IMR-90 (cell line): ENCODE measurements around the gene SRSF12. TPM values are rescaled to one million over a fixed set of nuclear protein-coding genes. Genes with fewer than 3 reads are reported as not detected.
"Not testable (repeated sequence)": the region's sequence is repeated elsewhere in the genome, so short reads cannot be mapped to it uniquely, and the experiment has no call there.

Experiments
- ATAC-seq: fragments of 200-7000 bp; cut with Tn5 transposase; 2 replicates; pipeline ENCODE4 v1.9.1; 2020; ENCODE audit warnings: low read depth, mild to moderate bottlenecking, moderate library complexity
- BruUV-seq: library from RNA; stranded (reverse); fragments of 400-500 nt; replicated peaks from 2 replicates; lab custom pipeline; 2021; lab: Mats Ljungman, UMichigan
- CTCF ChIA-PET: fragments of 300-600 bp; formaldehyde crosslinking; extraction: SDS; loops from one replicate; lab custom pipeline; 2021; ENCODE audit warnings: antibody characterized with exemption; lab: Yijun Ruan, JAX
- POLR2A ChIA-PET: fragments of 300-600 bp; sonication (Branson Sonifier 250); formaldehyde crosslinking; loops from one replicate; lab custom pipeline; 2022; ENCODE audit warnings: antibody characterized with exemption; ENCODE audit not compliant: unreplicated experiment; lab: Charles Lee
- DNase-seq: peaks from one replicate; pipeline ENCODE4 v3.0.0; 2013
- H2AFZ ChIP-seq: replicated peaks from 2 replicates; pipeline ENCODE3; 2013; ENCODE audit warnings: low read length, mild to moderate bottlenecking; ENCODE audit not compliant: poor library complexity
- H2AK5ac ChIP-seq: 2 replicates; pipeline ENCODE4 v1.6.1; 2013; ENCODE audit warnings: low read depth, low read length, inconsistent platforms
- H2AK9ac ChIP-seq: replicated peaks from 2 replicates; pipeline ENCODE3; 2013; ENCODE audit warnings: mild to moderate bottlenecking, low read depth, low read length, moderate library complexity; ENCODE audit not compliant: poor library complexity
- H2BK120ac ChIP-seq: 2 replicates; pipeline ENCODE4 v1.6.1; 2013; ENCODE audit warnings: low read depth, low read length, inconsistent platforms
- H2BK15ac ChIP-seq: 3 replicates; pipeline ENCODE4 v1.6.1; 2013; ENCODE audit warnings: low read depth, low read length, inconsistent platforms
- H2BK20ac ChIP-seq: 2 replicates; pipeline ENCODE4 v1.6.1; 2013; ENCODE audit warnings: low read depth, mild to moderate bottlenecking, inconsistent platforms, low read length, moderate library complexity
- H2BK5ac ChIP-seq: 2 replicates; pipeline ENCODE4 v1.6.1; 2013; ENCODE audit warnings: mild to moderate bottlenecking, low read depth, low read length, inconsistent platforms; ENCODE audit not compliant: poor library complexity, severe bottlenecking
- H3K14ac ChIP-seq: replicated peaks from 2 replicates; pipeline ENCODE4 v1.6.1; 2013; ENCODE audit warnings: low read depth, low read length, inconsistent platforms
- H3K18ac ChIP-seq: 2 replicates; pipeline ENCODE4 v1.6.1; 2013; ENCODE audit warnings: low read depth, low read length, control low read depth
- H3K23ac ChIP-seq: 2 replicates; pipeline ENCODE4 v1.6.1; 2013; ENCODE audit warnings: low read depth, low read length, inconsistent platforms
- H3K27ac ChIP-seq: 2 replicates; pipeline ENCODE4 v1.5.1; 2013; ENCODE audit warnings: mild to moderate bottlenecking, control low read depth, low read length; ENCODE audit not compliant: insufficient read depth
- H3K27me3 ChIP-seq: 2 replicates; pipeline ENCODE4 v1.6.1; 2013; ENCODE audit warnings: low read length; ENCODE audit not compliant: control insufficient read depth, insufficient read depth
- H3K36me3 ChIP-seq: 2 replicates; pipeline ENCODE4 v1.6.1; 2013; ENCODE audit warnings: low read length, mixed read lengths; ENCODE audit not compliant: control insufficient read depth, insufficient read depth
- H3K4ac ChIP-seq: 2 replicates; pipeline ENCODE4 v1.6.1; 2013; ENCODE audit warnings: low read depth, low read length, inconsistent platforms
- H3K4me1 ChIP-seq: 2 replicates; pipeline ENCODE4 v1.6.1; 2013; ENCODE audit warnings: low read length, mixed read lengths; ENCODE audit not compliant: control insufficient read depth, insufficient read depth
- H3K4me2 ChIP-seq: 2 replicates; pipeline ENCODE4 v1.6.1; 2013; ENCODE audit warnings: low read depth, mild to moderate bottlenecking, control low read depth, low read length, moderate library complexity
- H3K4me3 ChIP-seq: 2 replicates; pipeline ENCODE4 v1.5.1; 2013; ENCODE audit warnings: low read depth, mild to moderate bottlenecking, control low read depth, low read length, moderate library complexity; ENCODE audit not compliant: insufficient read depth
- H3K56ac ChIP-seq: 2 replicates; pipeline ENCODE4 v1.6.1; 2013; ENCODE audit warnings: low read length, inconsistent platforms; ENCODE audit not compliant: insufficient read depth; ENCODE audit errors: extremely low read depth
- H3K79me1 ChIP-seq, 2 experiments: 2 replicates each; pipeline ENCODE4 v1.6.1; 2013; ENCODE audit warnings: low read length in 2 of 2, inconsistent platforms in 1 of 2, low read depth in 1 of 2
- H3K9ac ChIP-seq: 2 replicates; pipeline ENCODE4 v1.6.1; 2013; ENCODE audit warnings: low read depth, low read length, control low read depth
- H3K9me1 ChIP-seq: 2 replicates; pipeline ENCODE4 v1.6.1; 2013; ENCODE audit warnings: low read length, inconsistent platforms; ENCODE audit not compliant: insufficient read depth
- H3K9me3 ChIP-seq: 2 replicates; pipeline ENCODE4 v1.6.1; 2013; ENCODE audit warnings: low read length; ENCODE audit not compliant: control insufficient read depth, insufficient read depth
- H4K20me1 ChIP-seq: 2 replicates; pipeline ENCODE4 v1.6.1; 2013; ENCODE audit warnings: low read length, inconsistent platforms; ENCODE audit not compliant: insufficient read depth
- H4K5ac ChIP-seq: 2 replicates; pipeline ENCODE4 v1.6.1; 2013; ENCODE audit warnings: mild to moderate bottlenecking, low read depth, low read length, control low read depth
- H4K8ac ChIP-seq, 2 experiments: 2 replicates each; pipeline ENCODE4 v1.6.1; 2013; ENCODE audit warnings: low read depth in 2 of 2, low read length in 2 of 2, control low read depth in 1 of 2, inconsistent platforms in 1 of 2
- H4K91ac ChIP-seq: 2 replicates; pipeline ENCODE4 v1.6.1; 2013; ENCODE audit warnings: low read depth, low read length, inconsistent platforms; ENCODE audit not compliant: insufficient read depth
- CTCF ChIP-seq: conservative IDR thresholded peaks from 2 replicates; pipeline ENCODE4 v1.5.1; 2012; ENCODE audit warnings: mild to moderate bottlenecking, low read depth, low read length, improper control_type of control experiment
- MXI1 ChIP-seq: IDR thresholded peaks from 2 replicates; pipeline ENCODE4 v1.6.1; 2012; ENCODE audit warnings: low read depth, mild to moderate bottlenecking, low read length, moderate library complexity, borderline replicate concordance
- POLR2A ChIP-seq: IDR thresholded peaks from 2 replicates; pipeline ENCODE4 v1.6.1; 2012; ENCODE audit warnings: mild to moderate bottlenecking, low read depth, low read length
- RCOR1 ChIP-seq: IDR thresholded peaks from 2 replicates; pipeline ENCODE4 v1.6.1; 2012; ENCODE audit warnings: mild to moderate bottlenecking, low read length, improper control_type of control experiment; ENCODE audit not compliant: insufficient replicate concordance
- RFX5 ChIP-seq: IDR thresholded peaks from 2 replicates; pipeline ENCODE4 v1.8.0; 2012; ENCODE audit warnings: low read depth, mild to moderate bottlenecking, low read length, moderate library complexity
- SMC3 ChIP-seq: fragments of 150-350 bp; IDR thresholded peaks from 2 replicates; pipeline ENCODE4 v1.6.1; 2016; ENCODE audit warnings: low read depth, mild to moderate bottlenecking, antibody characterized with exemption, low read length, moderate library complexity
- WGBS, 2 experiments: methylation state at CpG; one replicate each; pipeline versions ENCODE4 v1.1.5 to v1.1.7; 2013; ENCODE audit warnings: missing lambda C conversion rate in 2 of 2; ENCODE audit not compliant: insufficient read length in 1 of 2; ENCODE audit errors: extremely low coverage in 2 of 2; 5-methylcytosine and 5-hydroxymethylcytosine counted together
- dilution Hi-C: fragments of 300-500 bp; cut with HindIII; formaldehyde crosslinking; loops from one replicate; pipeline ENCODE4 v1.14.3; 2018; ENCODE audit warnings: low sequenced_read_pairs; ENCODE audit not compliant: unreplicated experiment
- in situ Hi-C: fragments of 300-500 bp; cut with MboI; formaldehyde crosslinking; loops from 3 replicates; pipeline ENCODE4 v1.14.3; 2019; ENCODE audit warnings: low sequenced_read_pairs, inconsistent platforms, mixed read lengths
- intact Hi-C: fragments of 100-400 bp; cut with micrococcal nuclease; formaldehyde crosslinking; loops from 2 replicates; pipeline ENCODE4 v1.10.0; 2022
- polyA plus RNA-seq, 3 experiments: library from polyadenylated mRNA; depleted of rRNA; stranded (reverse); fragments of >200 nt; gene quantifications; 2 replicates each; pipeline ENCODE4 v1.2.3, GENCODE V29; 2012; ENCODE audit warnings: low replicate concordance in 1 of 3
- total RNA-seq: library from RNA; depleted of rRNA; stranded (reverse); fragments of >200 nt; gene quantifications from 2 replicates; pipeline ENCODE4 v1.2.3, GENCODE V29; 2012

Gene SRSF12
- total and polyA plus RNA-seq, 2 of the 4 experiments (the other 2 are of a cell fraction) = 0.21 to 0.36 TPM

GRCh38 chr6:89066940-89067646 is 50.8 kb downstream of the SRSF12 start:
- Histone ChIP-seq H3K23ac (no peak overlapping the region), H3K9me3 (no peaks in the 10 kb centered on the region), H3K56ac (no peak overlapping the region), H2BK15ac (no peak overlapping the region), H4K8ac (no peak overlapping the region), H3K4me1 (no peaks in the 10 kb centered on the region), H4K20me1 (no peaks in the 10 kb centered on the region), H3K27ac (no peak overlapping the region), H3K9me1 (no peaks in the 10 kb centered on the region), H3K9ac (no peak overlapping the region), H4K91ac (no peak overlapping the region), H3K18ac (no peak overlapping the region), H2AK9ac (no peak overlapping the region), H3K14ac (no peak overlapping the region), H4K5ac (no peak overlapping the region), H2BK120ac (no peak overlapping the region), H2AFZ (no peak overlapping the region), H2AK5ac (no peak overlapping the region), H3K4me2 (no peak overlapping the region), H3K27me3 (peaks cover 5% of the 10 kb centered on the region; the same call in 1 of the 2 replicates), H3K36me3 (no peaks in the 10 kb centered on the region), H3K79me1 (no peaks in the 10 kb centered on the region), H3K4me3 (no peak overlapping the region), H2BK5ac (no peak overlapping the region), H2BK20ac (no peak overlapping the region), H3K4ac (no peak overlapping the region)
- BruUV-seq = no TSS peak
- in situ Hi-C loops (no loop called here), dilution Hi-C loops (no loop called here), intact Hi-C loops (no loop called here)
- POLR2A ChIA-PET = no interaction called here
- no peak for ATAC-seq
- TF ChIP-seq RCOR1 (no peak), CTCF (no peak), SMC3 (no peak), POLR2A (no peak), MXI1 (no peak), RFX5 (no peak)
- DNase-seq = no peak
- WGBS, 2 experiments = no CpG with 5 or more reads among the region's 4 CpGs
- CTCF ChIA-PET = no interaction called here

GRCh38 chr6:89066121-89066520 is 51.8 kb downstream of the SRSF12 start:
- H4K20me1 ChIP-seq, BruUV-seq, ATAC-seq, H3K9ac ChIP-seq, intact Hi-C loops, H3K4ac ChIP-seq, H3K27me3 ChIP-seq, dilution Hi-C loops, H3K4me1 ChIP-seq, H3K27ac ChIP-seq, H2AFZ ChIP-seq, H3K79me1 ChIP-seq, H4K8ac ChIP-seq, H2BK15ac ChIP-seq, H2BK120ac ChIP-seq, H3K36me3 ChIP-seq, H2AK9ac ChIP-seq, POLR2A ChIA-PET, H3K18ac ChIP-seq, H4K5ac ChIP-seq, H3K14ac ChIP-seq, H2BK20ac ChIP-seq, H3K4me3 ChIP-seq, in situ Hi-C loops, H3K9me1 ChIP-seq, H2AK5ac ChIP-seq, H2BK5ac ChIP-seq, DNase-seq, H3K9me3 ChIP-seq, H3K56ac ChIP-seq, H3K4me2 ChIP-seq, H3K23ac ChIP-seq, H4K91ac ChIP-seq: not testable (repeated sequence)
- CTCF ChIA-PET = interaction anchor here (0.6 kb wide), 1 partner anchor 33 kb away, joined by 6 read pairs; no protein-coding TSS in a partner anchor
- no CpG with 5 or more reads among the region's 9 CpGs for WGBS, 2 experiments
